ENCODE measurements around the gene ALX4. TPM values are rescaled to one million over a fixed set of nuclear protein-coding genes. Genes with fewer than 3 reads are reported as not detected.
A peak's percentile ranks its signal among the peaks of the same experiment; 100 is the strongest.

The ALX4 gene
- total RNA-seq, 1 donor from 2014 or later: not detected

DNA sequence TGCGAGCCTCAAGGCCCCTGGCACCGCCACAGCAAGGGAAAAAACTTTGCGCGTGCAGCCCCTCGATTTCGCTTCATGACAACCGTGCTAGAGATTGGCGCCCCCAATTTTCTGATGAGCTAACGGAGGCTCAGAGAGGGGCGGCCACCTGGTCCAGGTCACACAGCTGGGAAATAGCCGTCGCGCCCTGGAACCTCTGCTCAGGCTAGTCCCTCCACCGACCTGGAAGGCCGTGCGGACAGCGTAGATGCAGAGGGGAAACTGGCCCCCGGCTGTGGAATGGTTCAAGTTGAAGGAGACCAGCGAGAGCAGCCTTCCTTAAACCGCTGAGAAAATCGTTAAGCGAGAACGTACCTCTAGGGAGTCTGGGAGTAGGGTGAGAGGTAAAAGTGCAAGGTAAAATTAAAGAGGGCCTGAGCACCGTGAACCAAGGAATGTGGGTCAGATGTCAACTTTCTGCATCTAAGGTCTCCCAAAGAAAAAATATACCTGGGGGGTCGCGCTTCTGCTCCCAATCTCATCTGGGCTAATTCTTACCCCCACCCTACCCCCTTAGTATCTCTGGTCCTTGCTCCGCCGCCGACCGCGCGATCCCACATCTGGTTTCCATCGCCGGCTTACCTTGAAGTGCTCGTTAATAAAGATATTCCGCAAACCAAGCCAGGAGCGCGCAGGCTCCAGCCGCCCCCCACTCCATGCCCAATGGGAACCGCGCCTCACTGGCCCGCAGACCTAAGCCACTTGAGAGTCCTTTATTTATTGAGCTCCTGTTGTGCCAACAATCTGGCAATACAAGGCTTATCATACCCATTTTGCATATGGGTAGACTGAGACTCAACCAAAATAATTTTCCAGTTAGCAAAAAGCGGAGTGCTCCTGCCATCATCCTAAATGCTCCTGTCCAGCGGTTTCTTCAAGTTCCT is 1.7 kb upstream of the ALX4 start:
- Mint-ChIP-seq H3K4me1 (peaks cover 20% of the 10 kb centered on the region), H3K9me3 (no peaks in the 10 kb centered on the region), H3K27me3 (peaks cover 71% of the 10 kb centered on the region), H3K4me3 (no peak overlapping the region), H3K36me3 (ENCODE audit: low read depth) (no peaks in the 10 kb centered on the region), H3K27ac (no peak overlapping the region)
- ChIA-PET CTCF (no interaction called here), POLR2A (no interaction called here)
- ATAC-seq (ENCODE audit: low read depth) (no peak), DNase-seq (no peak)
- intact Hi-C loops (cut with micrococcal nuclease): no loop called here
- TF ChIP-seq, protein P1, sequence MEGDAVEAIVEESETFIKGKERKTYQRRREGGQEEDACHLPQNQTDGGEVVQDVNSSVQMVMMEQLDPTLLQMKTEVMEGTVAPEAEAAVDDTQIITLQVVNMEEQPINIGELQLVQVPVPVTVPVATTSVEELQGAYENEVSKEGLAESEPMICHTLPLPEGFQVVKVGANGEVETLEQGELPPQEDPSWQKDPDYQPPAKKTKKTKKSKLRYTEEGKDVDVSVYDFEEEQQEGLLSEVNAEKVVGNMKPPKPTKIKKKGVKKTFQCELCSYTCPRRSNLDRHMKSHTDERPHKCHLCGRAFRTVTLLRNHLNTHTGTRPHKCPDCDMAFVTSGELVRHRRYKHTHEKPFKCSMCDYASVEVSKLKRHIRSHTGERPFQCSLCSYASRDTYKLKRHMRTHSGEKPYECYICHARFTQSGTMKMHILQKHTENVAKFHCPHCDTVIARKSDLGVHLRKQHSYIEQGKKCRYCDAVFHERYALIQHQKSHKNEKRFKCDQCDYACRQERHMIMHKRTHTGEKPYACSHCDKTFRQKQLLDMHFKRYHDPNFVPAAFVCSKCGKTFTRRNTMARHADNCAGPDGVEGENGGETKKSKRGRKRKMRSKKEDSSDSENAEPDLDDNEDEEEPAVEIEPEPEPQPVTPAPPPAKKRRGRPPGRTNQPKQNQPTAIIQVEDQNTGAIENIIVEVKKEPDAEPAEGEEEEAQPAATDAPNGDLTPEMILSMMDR (IDR thresholded peaks at IDR 0.05): no peak

DNA sequence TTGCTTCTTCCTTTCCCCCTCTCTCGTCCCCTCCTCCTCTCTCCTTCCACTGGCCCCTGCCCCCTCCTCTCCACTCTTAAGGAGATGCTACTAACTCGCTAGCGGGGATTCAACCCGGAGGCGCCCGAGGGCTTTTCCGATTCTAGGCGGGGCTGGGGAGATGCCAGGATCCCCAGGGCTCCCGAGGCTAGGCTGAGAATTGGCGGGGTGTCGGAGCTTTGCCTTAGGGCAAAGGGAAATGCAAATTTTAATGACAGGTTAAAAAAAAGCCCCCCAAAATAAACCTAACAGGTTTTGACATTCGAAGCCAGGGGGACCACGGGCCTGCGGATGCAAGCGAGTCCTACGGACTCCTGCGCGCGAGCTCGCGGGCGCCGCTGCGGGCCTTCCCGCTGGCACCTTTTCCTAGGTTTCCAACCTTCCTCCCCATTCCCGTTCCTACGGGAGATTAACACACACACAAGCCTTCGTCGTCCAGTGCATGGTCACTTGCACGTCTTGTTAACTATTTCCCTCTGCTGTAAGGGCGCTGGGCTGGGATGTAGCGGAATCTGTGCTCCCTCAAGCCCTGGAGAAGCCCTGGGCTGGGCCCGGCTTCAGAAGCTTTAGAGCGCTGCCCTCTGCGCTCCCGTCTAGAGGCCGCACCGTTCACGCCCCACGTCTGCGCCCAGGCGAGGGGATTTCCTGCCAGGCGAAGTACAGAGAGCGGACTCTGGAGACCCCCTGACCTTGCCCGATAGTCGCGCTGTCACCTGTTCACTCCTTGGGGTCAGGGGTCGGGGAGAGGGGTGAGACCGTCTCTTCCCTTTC is 729 bp upstream of the ALX4 start:
- TF ChIP-seq, protein P1 (IDR thresholded peaks at IDR 0.05): no peak
- no peak overlapping the region for H3K27ac Mint-ChIP-seq
- ATAC-seq (ENCODE audit: low read depth) (no peak), DNase-seq (no peak)
- intact Hi-C loops (cut with micrococcal nuclease): no loop called here
- no peaks in the 10 kb centered on the region for H3K9me3 Mint-ChIP-seq
- H3K4me1 Mint-ChIP-seq: peaks cover 23% of the 10 kb centered on the region
- peaks cover 74% of the 10 kb centered on the region for H3K27me3 Mint-ChIP-seq
- H3K4me3 Mint-ChIP-seq: no peak overlapping the region
- no peaks in the 10 kb centered on the region for H3K36me3 Mint-ChIP-seq (ENCODE audit: low read depth)
- CTCF ChIA-PET: no interaction called here
- POLR2A ChIA-PET: no interaction called here

DNA sequence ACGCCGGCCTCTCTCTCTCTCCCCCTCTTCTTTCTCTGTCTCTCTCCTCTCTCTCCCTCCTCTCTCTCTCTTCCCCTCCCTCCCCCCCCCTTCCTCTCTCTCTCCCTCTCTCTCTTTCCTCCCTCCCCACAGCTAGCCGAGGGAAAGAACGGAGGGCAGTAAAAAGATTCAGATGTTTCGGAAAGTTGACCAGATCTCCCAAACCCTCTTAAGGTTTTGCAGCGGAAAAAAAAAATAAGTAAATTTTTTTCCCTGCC is 195 bp upstream of the ALX4 start:
- H3K27ac Mint-ChIP-seq: no peak overlapping the region
- no peaks in the 10 kb centered on the region for H3K36me3 Mint-ChIP-seq (ENCODE audit: low read depth)
- ATAC-seq (ENCODE audit: low read depth): no peak
- intact Hi-C loops (cut with micrococcal nuclease): no loop called here
- ChIA-PET POLR2A (no interaction called here), CTCF (no interaction called here)
- DNase-seq: no peak
- H3K4me1 Mint-ChIP-seq: peaks cover 24% of the 10 kb centered on the region
- no peak overlapping the region for H3K4me3 Mint-ChIP-seq
- peaks cover 74% of the 10 kb centered on the region for H3K27me3 Mint-ChIP-seq
- TF ChIP-seq, protein P1 (IDR thresholded peaks at IDR 0.05): no peak
- no peaks in the 10 kb centered on the region for H3K9me3 Mint-ChIP-seq

DNA sequence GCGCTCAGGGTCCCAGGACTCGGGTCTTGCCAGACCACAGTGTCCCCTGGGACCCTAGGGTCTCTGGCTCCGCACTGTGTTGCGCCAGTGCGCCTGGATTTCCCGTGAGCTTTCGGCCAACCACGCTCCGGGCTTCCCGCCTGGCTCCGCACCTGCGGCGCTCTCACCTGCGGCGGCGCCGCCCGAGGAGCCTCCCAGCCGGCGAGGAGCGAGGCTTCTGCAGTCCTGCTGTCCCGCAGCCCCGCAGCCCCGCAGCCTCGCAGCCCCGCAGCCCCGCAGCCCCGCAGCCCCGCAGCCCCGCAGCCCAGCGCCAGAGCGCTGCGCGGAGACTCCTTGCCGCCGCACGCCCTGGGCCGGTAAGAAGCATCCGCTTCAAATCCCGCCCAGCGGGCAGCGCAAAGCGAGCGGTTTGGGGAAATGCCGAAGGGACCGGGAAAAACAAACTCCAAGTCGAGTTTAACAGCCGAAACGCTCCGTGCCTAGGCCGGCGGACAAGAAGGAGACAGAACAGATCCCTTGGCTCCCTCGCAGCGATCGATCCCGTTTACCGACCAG is 939 bp downstream of the ALX4 start:
- peak overlapping the region; percentile 66 for H3K4me3 Mint-ChIP-seq
- TF ChIP-seq, protein P1 (IDR thresholded peaks at IDR 0.05): no peak
- no peak for DNase-seq
- intact Hi-C loops (cut with micrococcal nuclease): loop anchor here (5.0 kb wide), 1 partner anchor 318 kb away; no protein-coding TSS in a partner anchor
- ChIA-PET POLR2A (no interaction called here), CTCF (no interaction called here)
- ATAC-seq (ENCODE audit: low read depth): no peak
- peaks cover 36% of the 10 kb centered on the region for H3K4me1 Mint-ChIP-seq
- H3K36me3 Mint-ChIP-seq (ENCODE audit: low read depth): no peaks in the 10 kb centered on the region
- no peak overlapping the region for H3K27ac Mint-ChIP-seq
- peaks cover 74% of the 10 kb centered on the region for H3K27me3 Mint-ChIP-seq
- H3K9me3 Mint-ChIP-seq: no peaks in the 10 kb centered on the region

All from activated B cell treated with CpG ODN at 0.5 μM for 24 hours (primary cell).